ENCODE data around the gene NFU1. TPM values are rescaled to one million over a fixed set of nuclear protein-coding genes. Genes with fewer than 3 reads are reported as not detected.
A peak's percentile ranks its signal among the peaks of the same experiment; 100 is the strongest.
"Not testable (repeated sequence)": the region's sequence is repeated elsewhere in the genome, so short reads cannot be mapped to it uniquely, and the experiment has no call there.

NFU1 gene
- total RNA-seq, 1 donor from 2014 or later = 32.3 TPM

GRCh38 chr2:69436596-69436937 is 668 bp downstream of the NFU1 start:
- no peak for DNase-seq
- H3K9me3 Mint-ChIP-seq = peaks cover 4% of the 10 kb centered on the region
- peak overlapping the region; percentile 98 for H3K27ac Mint-ChIP-seq
- H3K4me1 Mint-ChIP-seq = peaks cover 17% of the 10 kb centered on the region
- H3K36me3 Mint-ChIP-seq (ENCODE audit: low read depth) = peaks cover 4% of the 10 kb centered on the region
- H3K4me3 Mint-ChIP-seq = peak overlapping the region; percentile 95
- H3K27me3 Mint-ChIP-seq = no peaks in the 10 kb centered on the region
- intact Hi-C loops (cut with micrococcal nuclease) = loop anchor here (2.0 to 5.0 kb wide), 4 partner anchors 41 to 208 kb away; no protein-coding TSS in a partner anchor

GRCh38 chr2:69434753-69435152 is 2.5 kb downstream of the NFU1 start:
- Mint-ChIP-seq H3K36me3 (ENCODE audit: low read depth) (peaks cover 5% of the 10 kb centered on the region), H3K27ac (no peak overlapping the region), H3K4me1 (peaks cover 17% of the 10 kb centered on the region), H3K4me3 (no peak overlapping the region), H3K27me3 (no peaks in the 10 kb centered on the region), H3K9me3 (peaks cover 4% of the 10 kb centered on the region)
- DNase-seq = no peak
- intact Hi-C loops (cut with micrococcal nuclease) = loop anchor here (5.0 kb wide), 3 partner anchors 43 to 193 kb away; no protein-coding TSS in a partner anchor

- no peak for DNase-seq
- Mint-ChIP-seq H3K4me3 (no peak overlapping the region), H3K9me3 (no peaks in the 10 kb centered on the region), H3K36me3 (ENCODE audit: low read depth) (peaks cover 13% of the 10 kb centered on the region), H3K27ac (no peak overlapping the region), H3K27me3 (no peaks in the 10 kb centered on the region), H3K4me1 (peaks cover 1% of the 10 kb centered on the region)
- intact Hi-C loops (cut with micrococcal nuclease) = no loop called here
Observed at GRCh38 chr2:69429491-69430183, 7.6 kb downstream of the NFU1 start.

- Mint-ChIP-seq H3K36me3 (ENCODE audit: low read depth) (peaks cover 13% of the 10 kb centered on the region), H3K9me3 (no peaks in the 10 kb centered on the region), H3K4me1 (no peaks in the 10 kb centered on the region), H3K27me3 (no peaks in the 10 kb centered on the region), H3K27ac (no peak overlapping the region), H3K4me3 (no peak overlapping the region)
- intact Hi-C loops (cut with micrococcal nuclease) = no loop called here
- no peak for DNase-seq
Observed at GRCh38 chr2:69428981-69429380, 8.3 kb downstream of the NFU1 start.

- Mint-ChIP-seq H3K27ac (no peak overlapping the region), H3K27me3 (no peaks in the 10 kb centered on the region), H3K36me3 (ENCODE audit: low read depth) (peaks cover 18% of the 10 kb centered on the region), H3K4me3 (no peak overlapping the region), H3K9me3 (no peaks in the 10 kb centered on the region), H3K4me1 (peaks cover 4% of the 10 kb centered on the region)
- no peak for DNase-seq
- intact Hi-C loops (cut with micrococcal nuclease) = no loop called here
Observed at GRCh38 chr2:69424419-69424818, 12.8 kb downstream of the NFU1 start.

GRCh38 chr2:69422198-69422597 is 15.0 kb downstream of the NFU1 start:
- intact Hi-C loops (cut with micrococcal nuclease) = no loop called here
- peaks cover 4% of the 10 kb centered on the region for H3K4me1 Mint-ChIP-seq
- no peak overlapping the region for H3K27ac Mint-ChIP-seq
- H3K9me3 Mint-ChIP-seq = no peaks in the 10 kb centered on the region
- H3K27me3 Mint-ChIP-seq = no peaks in the 10 kb centered on the region
- no peak for DNase-seq
- peaks cover 15% of the 10 kb centered on the region for H3K36me3 Mint-ChIP-seq (ENCODE audit: low read depth)
- H3K4me3 Mint-ChIP-seq = no peak overlapping the region

GRCh38 chr2:69419111-69419510 is 18.1 kb downstream of the NFU1 start:
- H3K9me3 Mint-ChIP-seq; DNase-seq; intact Hi-C loops (cut with micrococcal nuclease); H3K4me3 Mint-ChIP-seq; H3K4me1 Mint-ChIP-seq; H3K27ac Mint-ChIP-seq; H3K27me3 Mint-ChIP-seq: not testable (repeated sequence)
- peaks cover 13% of the 10 kb centered on the region for H3K36me3 Mint-ChIP-seq (ENCODE audit: low read depth)

GRCh38 chr2:69416147-69416546 is 21.1 kb downstream of the NFU1 start:
- no peaks in the 10 kb centered on the region for H3K9me3 Mint-ChIP-seq
- intact Hi-C loops (cut with micrococcal nuclease) = no loop called here
- H3K36me3 Mint-ChIP-seq (ENCODE audit: low read depth) = peaks cover 12% of the 10 kb centered on the region
- no peak overlapping the region for H3K27ac Mint-ChIP-seq
- no peak for DNase-seq
- H3K4me3 Mint-ChIP-seq = no peak overlapping the region
- peaks cover 1% of the 10 kb centered on the region for H3K4me1 Mint-ChIP-seq
- H3K27me3 Mint-ChIP-seq = no peaks in the 10 kb centered on the region

- intact Hi-C loops (cut with micrococcal nuclease) = no loop called here
- Mint-ChIP-seq H3K36me3 (ENCODE audit: low read depth) (peaks cover 20% of the 10 kb centered on the region), H3K4me3 (no peak overlapping the region), H3K9me3 (no peaks in the 10 kb centered on the region), H3K27ac (no peak overlapping the region), H3K27me3 (no peaks in the 10 kb centered on the region), H3K4me1 (peaks cover 5% of the 10 kb centered on the region)
- DNase-seq = no peak
Observed at GRCh38 chr2:69411120-69411519, 26.1 kb downstream of the NFU1 start.

GRCh38 chr2:69405306-69405705 is 31.9 kb downstream of the NFU1 start:
- Mint-ChIP-seq H3K4me1 (peaks cover 3% of the 10 kb centered on the region), H3K4me3 (no peak overlapping the region), H3K36me3 (ENCODE audit: low read depth) (peaks cover 42% of the 10 kb centered on the region), H3K27ac (no peak overlapping the region), H3K9me3 (no peaks in the 10 kb centered on the region), H3K27me3 (no peaks in the 10 kb centered on the region)
- intact Hi-C loops (cut with micrococcal nuclease) = no loop called here
- no peak for DNase-seq

GRCh38 chr2:69400121-69400520 is 37.1 kb downstream of the NFU1 start:
- no peaks in the 10 kb centered on the region for H3K27me3 Mint-ChIP-seq
- no peak overlapping the region for H3K27ac Mint-ChIP-seq
- no peak for DNase-seq
- peaks cover 32% of the 10 kb centered on the region for H3K36me3 Mint-ChIP-seq (ENCODE audit: low read depth)
- H3K4me3 Mint-ChIP-seq = no peak overlapping the region
- no peaks in the 10 kb centered on the region for H3K4me1 Mint-ChIP-seq
- intact Hi-C loops (cut with micrococcal nuclease) = no loop called here
- H3K9me3 Mint-ChIP-seq = no peaks in the 10 kb centered on the region

- H3K27ac Mint-ChIP-seq = no peak overlapping the region
- intact Hi-C loops (cut with micrococcal nuclease) = no loop called here
- H3K4me3 Mint-ChIP-seq = no peak overlapping the region
- no peak for DNase-seq
- peaks cover 3% of the 10 kb centered on the region for H3K9me3 Mint-ChIP-seq
- peaks cover 3% of the 10 kb centered on the region for H3K4me1 Mint-ChIP-seq
- no peaks in the 10 kb centered on the region for H3K27me3 Mint-ChIP-seq
- H3K36me3 Mint-ChIP-seq (ENCODE audit: low read depth) = peaks cover 31% of the 10 kb centered on the region
Observed at GRCh38 chr2:69397234-69397633, 40.0 kb downstream of the NFU1 start.

- intact Hi-C loops (cut with micrococcal nuclease) = no loop called here
- H3K27ac Mint-ChIP-seq = no peak overlapping the region
- peaks cover 3% of the 10 kb centered on the region for H3K9me3 Mint-ChIP-seq
- H3K36me3 Mint-ChIP-seq (ENCODE audit: low read depth) = peaks cover 26% of the 10 kb centered on the region
- H3K4me1 Mint-ChIP-seq = peaks cover 3% of the 10 kb centered on the region
- no peak overlapping the region for H3K4me3 Mint-ChIP-seq
- DNase-seq = no peak
- H3K27me3 Mint-ChIP-seq = no peaks in the 10 kb centered on the region
Observed at GRCh38 chr2:69395866-69396265, 41.4 kb downstream of the NFU1 start.

- intact Hi-C loops (cut with micrococcal nuclease) = no loop called here
- H3K4me1 Mint-ChIP-seq = peaks cover 5% of the 10 kb centered on the region
- no peak overlapping the region for H3K27ac Mint-ChIP-seq
- peaks cover 17% of the 10 kb centered on the region for H3K36me3 Mint-ChIP-seq (ENCODE audit: low read depth)
- peaks cover 3% of the 10 kb centered on the region for H3K9me3 Mint-ChIP-seq
- no peak for DNase-seq
- no peaks in the 10 kb centered on the region for H3K27me3 Mint-ChIP-seq
- no peak overlapping the region for H3K4me3 Mint-ChIP-seq
Observed at GRCh38 chr2:69393963-69394362, 43.3 kb downstream of the NFU1 start.

GRCh38 chr2:69390471-69390870 is 46.8 kb downstream of the NFU1 start:
- Mint-ChIP-seq H3K4me1 (peaks cover 24% of the 10 kb centered on the region), H3K9me3 (peaks cover 3% of the 10 kb centered on the region), H3K4me3 (no peak overlapping the region), H3K27ac (no peak overlapping the region), H3K36me3 (ENCODE audit: low read depth) (peaks cover 11% of the 10 kb centered on the region), H3K27me3 (no peaks in the 10 kb centered on the region)
- DNase-seq = no peak
- intact Hi-C loops (cut with micrococcal nuclease) = no loop called here
